HK-2 (cell line): ENCODE data around the gene MYLK4.
A peak's percentile ranks its signal among the peaks of the same experiment; 100 is the strongest.

ENCODE experiments used
- DNase-seq: peaks from one replicate; pipeline ENCODE4 v3.0.0-alpha.2; 2018; ENCODE audit not compliant: unreplicated experiment

The MYLK4 gene

DNA sequence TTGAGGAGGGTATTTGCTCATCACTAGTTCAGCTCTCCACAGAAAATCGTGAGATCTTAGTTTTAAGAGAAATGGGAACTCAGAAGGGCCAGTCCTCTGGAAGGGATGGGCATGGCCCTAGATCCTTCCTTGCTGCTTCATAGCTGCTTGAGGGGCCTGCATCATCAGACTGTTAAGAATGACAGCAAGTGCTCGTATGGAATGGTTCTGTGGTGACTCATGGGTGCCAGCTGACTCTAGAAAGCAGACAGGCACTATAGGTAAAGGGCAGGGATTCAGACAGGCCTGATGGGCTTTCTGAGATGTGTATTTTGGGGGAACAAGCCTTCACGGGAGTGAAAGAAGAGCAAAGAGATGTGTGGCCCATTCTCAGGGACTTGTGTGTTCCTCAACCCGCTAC is 90.8 kb downstream of the MYLK4 start:
- DNase-seq = peak; percentile 21

DNA sequence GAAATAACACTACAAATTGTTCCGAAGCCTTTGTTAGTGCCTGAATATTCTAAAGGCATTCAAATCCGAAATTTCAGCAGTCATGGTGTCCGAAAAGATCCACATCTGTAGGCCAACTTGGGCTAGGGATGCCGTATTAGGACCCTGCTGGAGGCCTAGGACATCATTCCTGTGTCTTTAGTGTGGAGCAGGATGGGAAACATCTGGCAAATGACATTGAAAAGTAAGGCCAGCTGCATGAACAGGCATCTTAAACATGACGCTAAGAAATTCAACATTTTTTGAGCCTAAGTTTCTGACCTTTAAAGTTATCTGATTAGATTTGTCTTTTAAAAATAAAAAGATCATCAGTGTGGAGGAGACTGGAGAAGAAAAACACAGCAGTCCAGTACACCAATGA is 91.3 kb downstream of the MYLK4 start:
- DNase-seq = no peak

DNA sequence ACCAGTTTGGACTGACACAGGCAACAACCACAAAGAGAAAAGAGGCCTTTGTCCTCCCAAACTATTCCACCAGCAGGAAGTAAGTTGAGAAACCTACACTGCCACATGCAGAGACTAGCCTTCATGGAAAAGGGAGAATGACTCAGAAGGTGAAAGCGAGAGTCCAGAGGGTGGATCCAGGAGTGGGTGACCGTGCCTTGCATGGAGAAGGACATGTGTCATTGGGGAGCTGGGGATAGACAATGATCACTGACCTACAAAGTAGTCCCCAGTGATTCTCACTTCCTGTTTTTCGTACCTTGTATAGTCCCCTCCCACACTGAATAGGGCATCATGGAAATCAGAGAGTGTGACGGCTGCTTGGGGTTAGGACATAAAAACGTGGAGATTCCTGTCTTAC is 91.9 kb downstream of the MYLK4 start:
- no peak for DNase-seq

DNA sequence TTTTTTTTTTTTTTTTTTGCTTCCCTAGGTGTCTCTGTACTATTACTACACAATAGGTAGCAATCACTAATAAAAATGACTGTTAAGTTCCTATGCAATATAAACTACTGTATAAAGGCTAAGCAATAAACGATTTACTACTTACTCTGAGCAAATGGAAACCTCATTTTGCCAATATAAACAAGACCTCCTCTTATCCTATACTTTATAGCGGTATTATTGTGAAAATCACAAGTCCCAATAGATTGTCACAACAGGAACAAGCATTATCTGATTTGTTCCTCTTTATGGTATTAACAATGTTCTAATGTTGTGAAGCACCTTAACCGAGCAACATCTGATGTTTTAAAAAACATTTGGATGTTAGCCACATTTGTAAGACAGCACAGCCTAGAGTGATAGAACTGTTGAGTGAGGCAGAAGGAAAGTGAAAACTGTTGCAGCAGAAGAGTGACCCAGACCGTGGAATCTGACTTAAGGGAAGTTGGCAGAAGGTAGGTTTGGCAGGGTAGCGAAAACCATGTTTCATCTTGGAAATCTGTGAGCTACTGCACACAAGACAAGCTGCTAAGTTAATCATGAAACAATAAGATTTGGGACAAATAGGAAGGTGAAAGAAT is 94.2 kb downstream of the MYLK4 start:
- no peak for DNase-seq

DNA sequence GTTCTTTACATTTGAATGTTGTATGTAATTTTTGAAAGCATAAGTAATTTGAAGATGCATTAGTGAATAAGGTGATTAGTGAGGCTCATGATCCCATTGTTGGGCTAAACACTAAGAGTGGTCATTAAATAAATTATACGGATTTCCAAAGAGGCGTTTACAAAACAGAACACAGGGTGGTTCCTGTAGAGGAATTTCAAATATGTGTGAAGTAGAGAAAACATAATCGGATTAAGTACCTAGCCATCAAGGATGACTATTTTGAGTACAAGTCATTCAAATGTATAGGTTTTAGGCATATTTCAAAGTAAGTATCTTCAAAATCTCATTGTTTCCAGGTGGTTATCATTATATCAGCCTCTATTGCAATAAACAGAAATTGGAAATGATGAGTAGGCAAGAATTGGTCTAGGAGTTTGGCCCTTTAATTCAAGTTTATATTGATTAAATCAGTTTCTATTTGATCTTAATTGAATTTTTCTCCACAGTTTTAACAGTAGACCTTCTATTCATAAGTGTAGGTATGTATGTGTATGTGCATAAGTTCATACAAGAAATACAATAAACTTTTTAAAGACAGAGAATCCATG is 94.8 kb downstream of the MYLK4 start:
- DNase-seq = no peak

DNA sequence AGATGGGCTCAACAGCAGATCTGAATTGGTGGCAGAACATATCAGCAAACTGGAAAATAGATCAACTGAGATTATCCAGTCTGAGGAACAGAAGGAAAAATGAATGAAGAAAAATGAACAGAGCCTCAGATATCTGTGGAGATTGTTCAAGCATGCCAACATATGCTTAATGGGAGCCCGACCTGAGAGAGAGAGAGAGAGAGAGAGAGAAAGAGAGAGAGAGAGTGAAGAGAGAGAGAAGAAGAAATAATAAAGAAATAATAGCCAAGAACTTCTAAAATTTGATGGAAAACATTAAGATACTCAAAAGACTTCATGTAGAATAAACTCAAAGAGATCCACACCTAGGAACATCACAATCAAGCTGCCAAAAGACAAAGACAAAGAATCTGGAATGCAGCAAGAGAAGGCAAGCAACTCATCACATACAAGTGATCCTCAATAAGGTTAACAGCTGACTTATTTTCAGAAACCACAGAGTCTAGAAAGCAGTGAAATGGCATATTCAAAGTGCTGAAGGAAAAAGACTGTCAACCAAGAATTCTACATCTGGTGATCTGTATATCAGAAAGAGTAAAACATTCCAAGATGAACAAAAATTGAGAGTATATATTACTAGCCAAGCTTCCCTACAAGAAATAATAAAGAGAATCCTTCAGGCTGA is 97.2 kb downstream of the MYLK4 start:
- DNase-seq = no peak

DNA sequence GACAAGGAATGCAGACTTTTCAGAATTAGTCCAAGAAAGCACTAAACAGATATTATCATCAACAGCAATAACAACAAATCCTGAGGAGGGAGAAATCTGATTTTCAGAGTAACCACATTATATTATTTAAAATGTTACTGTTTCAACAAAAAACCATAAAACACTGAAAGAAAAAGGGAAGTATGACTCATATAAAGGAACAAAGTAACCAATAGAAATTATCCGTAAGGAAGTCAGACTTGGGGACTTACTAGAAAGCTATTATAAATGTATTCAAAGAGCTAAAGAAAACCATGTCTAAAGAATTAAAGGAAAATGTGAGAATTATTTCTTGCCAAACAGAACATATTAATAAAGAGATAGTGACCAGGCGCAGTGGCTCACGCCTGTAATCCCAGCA is 98.1 kb downstream of the MYLK4 start:
- no peak for DNase-seq

DNA sequence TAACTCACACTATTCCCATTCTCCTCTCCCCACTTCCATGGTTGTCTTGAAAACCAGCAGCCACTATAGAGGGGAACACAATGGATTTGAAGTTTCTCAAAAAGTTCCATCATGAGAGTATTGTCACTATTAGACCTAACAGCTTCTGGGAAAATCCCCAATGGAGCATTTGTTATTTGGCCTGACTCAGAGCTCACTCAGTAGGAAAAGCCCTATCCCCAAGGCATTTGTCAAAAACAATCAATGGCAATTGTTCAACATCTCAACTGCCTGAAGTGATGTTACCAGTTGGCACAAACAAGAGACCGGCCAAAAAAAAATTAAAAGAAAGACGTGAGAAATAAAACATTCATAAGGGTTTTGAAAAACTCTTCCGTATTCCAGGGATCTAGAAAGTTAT is 98.8 kb downstream of the MYLK4 start:
- DNase-seq = no peak

DNA sequence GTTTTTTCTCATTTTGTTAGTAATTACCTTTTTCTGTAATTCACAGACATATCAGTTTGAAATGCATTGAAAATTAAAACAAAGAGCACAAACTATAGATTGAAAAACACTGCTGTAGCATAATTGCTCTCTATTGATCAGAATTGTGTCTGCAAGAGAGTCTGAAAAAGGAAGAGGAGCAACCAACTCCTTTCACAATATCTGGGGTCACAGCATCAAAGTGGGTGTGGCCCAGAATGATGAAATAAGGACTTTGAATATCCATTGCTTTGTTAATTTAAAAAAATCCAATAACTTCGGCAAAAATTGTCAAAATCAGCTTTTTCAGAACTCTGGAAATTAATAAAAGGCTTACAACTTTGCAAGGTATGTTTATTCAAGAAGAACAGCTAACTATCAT is 99.2 kb downstream of the MYLK4 start:
- DNase-seq = no peak

DNA sequence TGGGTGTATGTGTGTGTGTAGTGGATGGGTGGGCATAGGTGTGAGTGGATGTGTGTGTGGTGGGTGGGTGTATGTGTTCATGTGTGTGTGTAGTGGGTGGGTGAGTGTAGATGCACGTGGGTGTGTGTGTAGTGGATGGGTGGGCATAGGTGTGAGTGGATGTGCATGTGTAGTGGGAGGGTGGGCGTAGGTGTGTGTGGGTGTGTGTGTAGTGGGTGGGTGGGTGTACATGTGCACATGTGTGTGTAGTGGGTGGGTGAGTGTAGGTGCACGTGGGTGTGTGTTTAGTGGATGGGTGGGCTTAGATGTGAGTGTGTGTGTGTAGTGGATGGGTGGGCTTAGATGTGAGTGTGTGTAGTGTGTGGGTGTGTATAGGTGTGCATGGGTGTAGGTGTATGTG is 104.4 kb downstream of the MYLK4 start:
- DNase-seq = no peak

DNA sequence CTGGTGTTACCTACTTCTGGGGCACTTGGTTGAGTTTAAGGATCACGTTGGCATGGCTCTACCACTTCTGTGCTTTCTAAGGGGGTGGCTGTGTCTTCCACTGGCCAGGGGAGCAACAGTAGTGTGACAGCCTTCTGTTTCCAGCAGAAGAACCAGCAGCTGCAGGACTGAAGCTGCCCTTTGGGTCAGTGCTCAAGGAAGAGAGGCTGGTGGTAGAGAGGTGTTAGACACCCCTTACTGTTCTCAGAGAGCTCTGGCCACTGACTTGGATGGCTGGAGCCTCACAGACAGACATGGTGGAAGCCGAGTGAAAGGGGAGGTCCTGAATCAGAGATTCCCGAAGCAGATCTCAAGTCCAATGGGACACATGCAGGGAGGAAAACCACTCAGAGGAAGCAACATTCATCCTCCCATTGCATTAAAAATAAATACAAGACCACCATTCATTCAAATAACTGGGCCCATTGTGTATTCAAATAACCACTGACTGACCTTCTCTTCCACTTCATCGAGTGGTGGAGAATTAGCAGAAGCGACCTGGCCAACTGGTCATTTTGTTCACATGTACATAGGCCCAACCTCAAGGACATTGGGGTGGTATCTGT is 106.7 kb downstream of the MYLK4 start:
- DNase-seq = no peak

DNA sequence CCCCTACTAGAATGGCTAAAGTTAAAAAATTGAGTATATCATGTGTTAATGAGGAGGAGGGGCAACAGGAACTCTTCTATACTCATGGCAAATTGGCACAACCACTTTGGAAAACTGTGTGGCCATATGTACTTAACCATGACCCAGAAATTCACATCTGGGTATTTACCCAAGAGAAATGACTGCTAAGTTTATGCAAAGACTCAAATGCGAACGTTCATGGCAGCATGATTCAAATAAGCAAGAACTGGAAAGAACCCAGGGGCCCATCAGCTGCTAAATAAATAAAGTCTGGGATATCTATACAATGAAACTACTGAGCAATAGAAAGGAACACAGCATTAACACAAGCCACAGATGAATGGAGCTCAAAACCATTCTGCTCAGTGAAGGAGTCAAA is 107.6 kb downstream of the MYLK4 start:
- no peak for DNase-seq

DNA sequence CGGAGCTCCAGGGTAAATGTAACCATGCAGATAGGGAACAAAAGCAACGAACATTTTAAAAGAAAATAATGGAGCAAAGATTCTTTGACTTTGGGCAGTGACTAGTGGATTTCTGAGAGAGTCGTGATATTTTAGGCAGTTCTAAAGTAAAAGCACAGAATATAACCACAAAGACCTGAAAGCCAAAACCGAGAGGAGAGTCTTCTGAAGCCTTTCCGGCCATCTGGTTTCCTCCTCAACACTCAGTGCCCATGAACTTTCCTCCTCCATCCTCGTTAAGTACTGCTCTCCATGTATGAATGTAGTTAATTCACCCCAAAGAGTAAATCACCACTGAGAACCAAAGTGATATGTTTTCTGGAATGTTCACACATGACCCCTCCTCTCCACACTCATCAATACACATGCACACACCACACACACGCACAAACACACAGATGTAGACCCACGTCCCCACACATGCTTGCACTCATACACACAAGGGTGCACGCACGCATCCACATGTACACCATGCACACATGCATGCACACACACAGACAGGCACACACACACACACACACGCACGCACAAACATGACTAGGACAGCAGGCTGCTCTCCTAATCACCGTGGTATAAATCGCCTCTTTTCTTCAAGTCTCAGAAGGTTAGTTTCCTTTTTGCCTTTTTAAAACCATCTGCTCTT is 109.5 kb downstream of the MYLK4 start:
- no peak for DNase-seq

DNA sequence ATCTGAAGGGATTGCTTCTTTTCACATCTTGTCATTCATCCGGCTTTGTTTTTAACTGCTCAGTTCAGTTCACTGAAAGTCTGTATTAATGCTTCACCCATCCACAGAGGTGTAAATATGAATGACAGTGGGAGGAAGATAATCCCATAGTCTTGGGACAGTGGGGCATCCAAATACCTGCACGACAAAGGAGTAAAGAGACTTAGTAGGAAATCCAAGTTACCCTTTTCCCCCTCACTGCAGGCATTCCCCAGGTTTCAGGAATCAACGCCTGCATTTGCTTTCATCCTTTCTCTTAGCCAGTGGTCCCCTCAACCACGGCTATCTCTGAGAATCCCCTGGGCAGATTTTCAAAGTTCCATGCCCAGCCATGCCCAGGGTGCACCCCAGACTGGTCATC is 110.2 kb downstream of the MYLK4 start:
- DNase-seq = no peak

DNA sequence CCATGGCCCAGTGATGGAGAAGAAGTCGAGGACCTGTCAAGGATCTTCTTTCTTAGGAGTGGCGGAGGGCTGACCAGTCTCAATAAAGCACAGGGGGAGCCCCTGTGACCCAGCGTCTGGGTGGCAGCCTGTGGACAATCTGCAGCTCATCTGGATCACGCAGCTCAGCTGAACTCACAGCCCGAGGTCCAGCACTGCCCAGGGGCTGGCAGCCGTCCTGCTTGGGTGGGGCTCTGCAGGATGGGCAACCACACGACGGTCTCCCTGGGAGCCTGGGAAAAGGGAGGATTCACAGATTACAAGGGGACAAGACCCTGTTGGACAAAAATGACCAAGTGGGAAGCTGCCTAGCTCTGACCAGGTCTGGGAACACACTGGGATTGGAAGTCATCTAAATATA is 110.8 kb downstream of the MYLK4 start:
- no peak for DNase-seq

DNA sequence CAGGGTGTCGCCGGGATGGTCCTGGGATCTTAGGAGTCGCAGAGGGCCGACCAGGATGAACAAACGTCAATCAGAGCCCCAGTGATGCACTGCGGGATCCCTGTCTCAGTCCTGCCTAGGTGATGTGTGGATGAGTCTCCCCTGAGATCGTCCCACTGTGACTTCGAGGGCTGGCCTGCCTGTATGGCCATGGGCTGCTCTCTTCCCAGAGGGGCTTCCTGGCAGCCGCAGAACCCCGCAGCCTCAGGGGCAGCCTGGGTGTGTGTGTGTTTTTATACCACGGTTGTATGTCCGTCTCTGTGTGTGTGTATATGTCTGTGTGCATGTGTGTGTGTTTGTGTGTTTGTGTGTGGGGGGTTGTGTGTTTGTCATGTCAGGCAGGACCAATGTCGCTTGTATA is 111.6 kb downstream of the MYLK4 start:
- no peak for DNase-seq

DNA sequence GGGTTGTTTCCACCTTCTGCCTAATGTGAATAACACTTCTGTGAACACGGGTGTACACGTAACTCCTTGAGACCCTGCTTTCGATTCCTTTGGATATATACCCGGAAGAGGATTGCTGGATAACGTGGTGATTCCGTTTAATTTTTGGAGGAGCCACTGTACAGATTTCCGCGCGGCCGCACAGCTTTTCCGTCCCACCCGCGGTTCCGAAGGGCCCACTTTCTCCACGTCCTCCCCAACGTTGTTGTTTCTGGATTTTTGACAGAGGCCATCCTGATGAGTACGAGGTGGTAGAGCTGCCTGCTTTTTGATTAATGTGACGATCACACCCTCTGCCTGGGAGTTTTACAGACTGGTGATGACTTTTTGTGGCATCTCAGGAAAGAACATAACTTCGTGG is 114.0 kb downstream of the MYLK4 start:
- no peak for DNase-seq

DNA sequence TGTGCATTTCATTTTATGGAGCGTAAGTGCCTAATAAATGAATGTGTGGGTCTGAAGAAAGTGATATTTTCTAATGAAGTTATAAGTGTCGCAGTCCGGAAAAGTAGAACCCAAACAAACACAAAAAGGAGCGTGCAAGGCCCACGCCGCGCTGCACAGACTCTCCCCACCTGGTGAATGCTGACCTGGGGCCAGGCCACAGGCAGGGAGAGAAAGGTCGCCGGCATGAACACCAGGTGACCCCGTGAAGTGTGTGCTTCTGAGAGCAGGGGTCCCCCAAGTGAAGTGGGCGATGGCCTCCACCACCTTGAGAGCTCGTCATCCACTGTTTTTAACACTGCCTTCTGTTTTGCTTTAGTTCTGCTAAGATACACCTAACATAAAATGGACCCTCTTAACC is 114.8 kb downstream of the MYLK4 start:
- DNase-seq = no peak

DNA sequence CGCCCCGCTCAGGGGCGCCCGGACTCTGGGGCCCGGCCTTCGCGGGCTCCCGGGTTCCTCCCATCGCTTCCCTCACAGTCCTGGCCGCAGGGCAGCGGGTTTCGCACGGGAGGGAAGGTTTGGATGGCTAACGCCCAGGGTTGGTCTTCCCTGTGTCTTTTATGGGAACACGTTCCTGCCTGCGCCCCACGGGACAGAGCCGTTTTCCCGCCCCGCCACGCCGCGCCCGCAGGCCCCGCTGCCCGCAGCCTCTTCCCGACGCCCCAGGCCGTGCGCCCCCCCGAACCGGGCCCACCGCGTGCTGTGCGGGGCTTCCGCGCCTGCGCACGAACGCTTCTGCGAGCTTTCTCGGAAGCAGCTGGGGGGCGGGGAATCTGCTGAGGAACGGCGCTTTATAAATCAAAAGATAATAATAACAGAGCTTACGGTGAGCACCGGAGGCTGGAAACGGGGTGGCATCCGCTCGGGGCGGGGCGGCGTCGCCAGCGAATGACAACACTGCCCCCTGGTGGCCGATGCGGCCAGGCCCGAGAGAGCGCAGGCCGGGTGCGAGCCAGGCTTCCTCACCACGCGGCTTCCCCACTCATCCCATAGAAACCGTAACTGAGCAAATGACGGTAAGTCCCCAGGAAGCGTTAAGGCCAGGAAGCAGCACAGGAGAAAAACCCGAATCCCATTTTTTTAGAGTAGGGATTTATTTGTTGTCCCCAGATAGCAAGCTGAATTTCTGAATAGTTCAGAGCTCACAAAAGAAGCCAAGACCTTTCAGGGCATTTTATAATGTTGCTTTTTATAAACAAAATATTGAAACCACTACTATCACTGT is 116.4 kb downstream of the MYLK4 start:
- peak; percentile 94 for DNase-seq

DNA sequence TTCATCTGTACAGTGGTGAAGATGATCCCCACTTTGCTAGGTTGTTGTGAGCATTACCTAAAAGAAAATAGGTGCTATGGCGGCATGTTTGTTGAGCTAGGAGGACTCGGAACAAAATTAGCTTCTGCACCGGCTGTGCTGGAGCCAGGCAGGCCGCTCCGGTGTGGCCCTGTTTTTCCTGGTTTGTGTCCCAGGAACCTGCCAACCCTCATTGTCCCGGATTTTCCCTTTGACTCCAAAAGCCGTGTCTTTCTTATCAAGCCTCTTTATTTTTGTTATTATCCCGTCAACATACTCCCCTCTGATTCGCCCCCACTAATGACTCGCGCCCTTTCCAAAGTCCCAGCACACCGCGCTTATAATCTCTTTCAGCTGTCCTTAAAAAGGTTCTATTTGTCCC is 117.0 kb downstream of the MYLK4 start:
- no peak for DNase-seq

DNA sequence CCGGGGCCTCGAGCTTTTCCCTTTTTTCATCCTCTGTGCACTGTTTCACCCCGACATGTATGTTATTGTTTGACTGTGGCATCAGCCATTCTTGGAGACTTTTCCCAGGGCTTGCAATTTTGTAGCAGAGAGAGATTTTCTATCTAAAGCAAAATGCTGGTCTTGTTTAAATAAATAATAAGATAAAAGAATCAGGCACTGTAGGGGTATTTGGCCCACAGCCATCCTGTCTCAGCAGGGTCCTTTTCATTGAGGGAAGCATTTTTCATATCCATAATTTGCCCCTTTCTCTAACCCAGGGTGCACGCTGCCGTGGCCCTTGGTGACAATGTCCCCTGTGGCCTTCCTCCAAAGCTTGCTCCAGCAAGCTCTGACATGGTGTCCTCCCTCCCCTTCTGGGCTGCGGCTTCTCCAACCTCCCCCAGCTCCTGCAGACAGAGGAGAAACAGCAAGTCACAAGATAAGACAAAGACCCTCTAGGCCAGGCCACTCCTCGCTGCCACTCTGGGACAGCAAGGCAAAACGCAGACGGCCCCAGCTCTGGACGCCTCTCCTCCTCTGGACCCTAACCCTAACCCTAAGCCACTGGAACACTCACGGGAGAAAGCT is 117.6 kb downstream of the MYLK4 start:
- no peak for DNase-seq
